OCI-LY1 (cell line): ENCODE results near the gene MRPL36.

ENCODE experiments used
- EZH2 ChIP-seq: fragments of 200-600 bp; sonication (generic), shearing (Covaris generic); IDR thresholded peaks from 2 replicates; pipeline ENCODE4 v1.8.0; 2017; ENCODE audit warnings: borderline replicate concordance, mixed run types, mild to moderate bottlenecking, antibody characterized with exemption, low read length, moderate library complexity, mixed read lengths
- TF ChIP-seq, protein P1 (sequence below): fragments of 200-600 bp; sonication (generic), shearing (Covaris generic); IDR thresholded peaks from 2 replicates; pipeline ENCODE4 v1.5.1; 2017; ENCODE audit warnings: mild to moderate bottlenecking, antibody characterized with exemption, low read length, moderate library complexity, mixed read lengths

GRCh38 chr5:1833264-1834021 is 33.8 kb upstream of the MRPL36 start:
- TF ChIP-seq, protein P1, sequence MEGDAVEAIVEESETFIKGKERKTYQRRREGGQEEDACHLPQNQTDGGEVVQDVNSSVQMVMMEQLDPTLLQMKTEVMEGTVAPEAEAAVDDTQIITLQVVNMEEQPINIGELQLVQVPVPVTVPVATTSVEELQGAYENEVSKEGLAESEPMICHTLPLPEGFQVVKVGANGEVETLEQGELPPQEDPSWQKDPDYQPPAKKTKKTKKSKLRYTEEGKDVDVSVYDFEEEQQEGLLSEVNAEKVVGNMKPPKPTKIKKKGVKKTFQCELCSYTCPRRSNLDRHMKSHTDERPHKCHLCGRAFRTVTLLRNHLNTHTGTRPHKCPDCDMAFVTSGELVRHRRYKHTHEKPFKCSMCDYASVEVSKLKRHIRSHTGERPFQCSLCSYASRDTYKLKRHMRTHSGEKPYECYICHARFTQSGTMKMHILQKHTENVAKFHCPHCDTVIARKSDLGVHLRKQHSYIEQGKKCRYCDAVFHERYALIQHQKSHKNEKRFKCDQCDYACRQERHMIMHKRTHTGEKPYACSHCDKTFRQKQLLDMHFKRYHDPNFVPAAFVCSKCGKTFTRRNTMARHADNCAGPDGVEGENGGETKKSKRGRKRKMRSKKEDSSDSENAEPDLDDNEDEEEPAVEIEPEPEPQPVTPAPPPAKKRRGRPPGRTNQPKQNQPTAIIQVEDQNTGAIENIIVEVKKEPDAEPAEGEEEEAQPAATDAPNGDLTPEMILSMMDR = no peak
- TF ChIP-seq EZH2 = no peak
